ENCODE results near the gene ABL1.

Gene ABL1

DNA sequence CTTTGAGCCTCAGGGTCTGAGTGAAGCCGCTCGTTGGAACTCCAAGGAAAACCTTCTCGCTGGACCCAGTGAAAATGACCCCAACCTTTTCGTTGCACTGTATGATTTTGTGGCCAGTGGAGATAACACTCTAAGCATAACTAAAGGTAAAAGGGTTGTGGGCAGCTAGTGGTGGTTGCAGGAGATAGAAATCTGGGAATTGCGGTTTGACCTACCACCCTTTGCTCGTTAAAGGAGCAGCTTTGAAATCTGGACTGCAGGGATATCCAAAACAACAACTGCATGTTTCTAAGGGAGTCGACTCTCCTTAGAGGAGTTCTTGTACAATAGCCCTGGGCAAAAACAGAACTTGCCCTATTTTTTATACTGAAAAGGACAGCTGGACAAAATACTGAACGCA lies 19.0 kb downstream of the ABL1 start:
- DNase-seq = no peak

DNA sequence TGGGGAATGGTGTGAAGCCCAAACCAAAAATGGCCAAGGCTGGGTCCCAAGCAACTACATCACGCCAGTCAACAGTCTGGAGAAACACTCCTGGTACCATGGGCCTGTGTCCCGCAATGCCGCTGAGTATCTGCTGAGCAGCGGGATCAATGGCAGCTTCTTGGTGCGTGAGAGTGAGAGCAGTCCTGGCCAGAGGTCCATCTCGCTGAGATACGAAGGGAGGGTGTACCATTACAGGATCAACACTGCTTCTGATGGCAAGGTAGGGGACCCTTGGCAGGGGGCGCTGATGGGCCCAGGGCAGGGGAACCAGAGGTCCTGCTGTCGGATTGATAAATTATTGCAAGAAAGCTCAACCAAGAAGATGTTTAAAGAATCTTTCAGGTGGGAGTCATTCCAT lies 19.8 kb downstream of the ABL1 start:
- no peak for DNase-seq

- no peak for DNase-seq
Measured at GRCh38 chr9:130856474-130856873, 21.4 kb downstream of the ABL1 start.

DNA sequence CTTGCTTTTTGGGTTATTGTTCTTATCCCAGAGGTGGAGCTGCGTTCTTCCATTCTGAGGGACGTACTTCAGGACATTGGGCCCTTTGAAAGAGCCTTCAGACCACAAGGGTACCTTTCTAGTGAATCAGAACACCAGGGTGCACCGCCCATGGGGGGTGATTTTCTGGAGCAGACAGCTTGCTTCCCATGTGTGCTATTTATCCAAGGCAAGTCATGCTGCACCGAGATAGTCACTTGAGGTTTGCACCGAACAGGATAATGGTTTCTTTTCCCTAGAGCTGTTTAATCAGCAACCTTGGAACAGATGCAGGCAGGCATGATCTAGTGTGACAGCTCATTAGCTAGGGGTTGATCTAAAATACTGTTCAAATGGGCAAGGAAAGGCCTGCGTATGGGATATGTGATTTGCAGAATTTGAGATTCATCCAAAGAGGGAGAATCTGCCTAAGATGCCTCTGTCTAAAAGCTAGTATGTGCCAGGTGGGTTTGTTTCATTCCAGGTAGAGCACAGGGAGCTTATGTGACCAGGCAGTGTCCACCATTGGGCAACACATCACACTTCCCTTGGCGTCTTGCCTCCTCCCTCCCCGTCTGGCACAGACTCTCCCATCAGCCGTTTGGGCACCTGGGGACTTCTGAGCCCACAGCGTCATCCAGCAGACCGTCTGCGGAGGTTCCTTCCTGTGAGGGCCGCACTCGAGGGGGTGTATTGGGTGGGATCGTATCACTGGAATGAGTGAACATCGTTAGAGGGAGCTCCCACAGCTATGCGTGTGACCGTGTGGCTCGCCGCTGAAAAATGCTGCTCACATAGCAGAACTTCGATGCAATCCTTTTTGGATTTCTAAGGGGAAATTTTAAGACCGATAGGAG lies 23.0 kb downstream of the ABL1 start:
- DNase-seq = no peak

DNA sequence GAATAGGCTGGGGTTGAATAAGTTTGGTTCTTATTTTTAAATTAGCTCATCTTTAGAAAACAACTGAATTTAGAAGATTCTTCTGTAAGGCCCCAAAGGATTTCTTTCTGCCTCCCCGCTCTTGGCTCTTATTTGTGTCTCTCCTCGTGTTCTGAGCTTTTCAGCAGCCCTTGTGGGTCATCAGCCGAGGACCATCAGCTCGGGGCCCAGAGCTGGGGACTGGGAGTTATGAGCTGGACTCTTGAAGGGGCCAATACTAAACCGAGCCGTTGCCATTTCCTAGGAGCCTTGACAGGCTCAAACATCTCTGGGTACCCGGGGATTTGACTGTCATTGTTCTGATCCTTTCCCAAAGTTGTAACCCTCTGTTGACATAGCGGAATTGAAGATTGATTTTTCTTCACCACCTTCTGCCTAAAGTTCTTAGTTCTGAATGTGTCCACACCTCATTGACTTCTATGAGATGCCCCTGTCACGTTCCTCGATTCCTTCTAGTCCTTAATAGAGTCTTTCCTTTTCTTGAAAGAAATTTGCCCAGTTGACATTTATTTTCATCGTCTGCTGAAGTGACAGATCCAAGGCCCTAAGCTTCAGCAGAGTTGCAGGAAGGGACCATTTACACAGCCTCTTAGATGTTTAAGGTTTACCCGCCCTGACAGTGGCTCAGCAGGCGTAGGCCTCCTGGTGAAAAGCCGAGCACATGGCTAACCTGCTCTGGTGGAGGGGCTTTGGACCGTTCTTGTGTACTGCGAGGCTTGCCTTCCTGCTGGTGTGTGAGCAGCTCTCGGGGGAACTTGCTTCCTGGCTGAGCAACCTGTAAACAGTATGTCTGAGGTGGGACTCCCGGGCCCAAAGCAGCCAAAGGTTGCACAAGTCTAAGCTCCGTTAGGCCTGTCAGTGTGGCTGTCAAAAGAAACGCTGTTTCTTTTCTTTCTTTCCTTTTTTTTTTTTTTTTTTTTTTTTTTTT lies 24.0 kb downstream of the ABL1 start:
- no peak for DNase-seq

GRCh38 chr9:130860458-130861316 lies 25.6 kb downstream of the ABL1 start:
- DNase-seq = no peak

DNA sequence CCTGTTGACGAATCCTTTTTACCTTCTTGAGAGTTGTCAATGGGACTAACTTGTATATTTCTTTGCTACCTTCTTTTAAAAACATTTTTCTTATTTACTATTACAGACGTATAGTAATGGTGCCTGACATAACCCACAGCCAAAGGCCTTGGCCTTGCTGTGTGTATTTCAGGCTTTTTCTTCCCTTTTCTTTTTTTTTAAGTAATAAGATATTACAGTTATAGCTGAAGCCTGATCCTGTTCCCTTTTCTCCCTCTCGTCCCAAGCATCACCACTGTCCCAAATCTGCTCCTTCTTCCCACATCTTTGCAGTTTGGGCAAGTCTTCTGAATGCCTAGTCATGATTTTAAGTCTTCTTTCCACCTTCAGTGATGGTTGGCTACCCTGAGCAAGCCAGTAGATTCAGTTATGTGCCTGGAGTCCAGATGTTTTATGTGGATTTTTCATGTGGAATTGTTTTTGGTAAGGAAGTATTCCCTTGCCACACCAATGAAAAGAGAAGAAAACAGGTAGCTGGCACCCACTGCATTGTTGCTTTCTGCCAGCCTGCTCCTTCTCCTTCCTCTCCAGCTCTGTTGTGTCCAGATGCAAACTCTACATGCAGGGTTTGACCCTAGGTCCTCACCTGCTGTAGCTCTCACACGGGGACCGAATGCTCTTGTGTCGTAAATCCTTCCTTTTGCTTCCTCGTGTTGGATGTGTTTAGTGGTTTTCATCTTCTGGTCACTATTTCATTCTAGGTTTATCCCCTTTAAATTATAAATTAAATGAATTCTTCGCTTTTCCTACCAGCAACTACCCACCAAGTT lies 26.5 kb downstream of the ABL1 start:
- DNase-seq = no peak

DNA sequence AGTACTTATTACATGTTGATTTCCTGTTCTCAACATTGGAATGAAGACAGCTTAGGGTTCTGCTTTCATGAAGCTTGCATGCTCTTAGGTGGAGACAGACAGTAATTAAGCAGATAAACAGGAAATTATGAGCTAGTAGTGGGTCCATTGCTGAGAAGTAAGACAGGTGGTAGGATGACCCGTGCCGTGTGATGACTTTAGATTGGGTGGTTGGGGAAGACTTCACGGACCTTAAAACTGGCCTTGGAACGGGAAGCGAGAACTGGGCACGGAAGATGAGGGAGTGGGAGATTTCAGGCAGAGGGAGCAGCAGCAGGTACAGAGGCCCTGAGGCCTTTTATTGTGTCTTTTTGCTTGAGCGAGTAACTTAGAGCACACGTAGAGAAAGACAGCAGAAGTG lies 27.2 kb downstream of the ABL1 start:
- no peak for DNase-seq

- DNase-seq = no peak
Measured at GRCh38 chr9:130862747-130863146, 27.7 kb downstream of the ABL1 start.

GRCh38 chr9:130864541-130864940 lies 29.5 kb downstream of the ABL1 start:
- no peak for DNase-seq

- DNase-seq = no peak
Measured at GRCh38 chr9:130865921-130866320, 30.9 kb downstream of the ABL1 start.

DNA sequence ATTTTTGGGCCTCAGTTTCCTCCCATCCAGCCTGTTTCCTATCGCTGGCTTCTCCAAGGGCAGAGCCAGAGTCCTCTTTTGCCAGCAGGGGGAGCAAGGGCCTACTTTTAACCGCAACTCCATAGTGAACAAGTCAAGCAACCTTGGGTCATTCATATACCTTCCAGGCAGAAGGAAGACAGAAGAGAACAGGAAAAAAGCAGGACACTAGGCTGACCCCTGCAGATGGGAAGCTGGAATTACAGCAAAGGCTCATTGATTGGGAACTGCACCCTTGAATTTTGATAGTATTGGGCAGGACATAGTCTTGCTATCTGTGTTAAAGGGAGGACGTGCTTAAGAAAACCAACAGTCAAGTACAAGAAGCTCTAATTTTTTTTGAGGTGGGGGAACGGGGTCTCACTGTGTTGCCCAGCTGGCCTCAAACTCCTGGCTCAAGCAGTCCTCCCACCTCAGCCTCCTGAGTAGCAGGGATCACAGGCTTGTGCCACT lies 31.5 kb downstream of the ABL1 start:
- DNase-seq = peak; percentile 28

DNA sequence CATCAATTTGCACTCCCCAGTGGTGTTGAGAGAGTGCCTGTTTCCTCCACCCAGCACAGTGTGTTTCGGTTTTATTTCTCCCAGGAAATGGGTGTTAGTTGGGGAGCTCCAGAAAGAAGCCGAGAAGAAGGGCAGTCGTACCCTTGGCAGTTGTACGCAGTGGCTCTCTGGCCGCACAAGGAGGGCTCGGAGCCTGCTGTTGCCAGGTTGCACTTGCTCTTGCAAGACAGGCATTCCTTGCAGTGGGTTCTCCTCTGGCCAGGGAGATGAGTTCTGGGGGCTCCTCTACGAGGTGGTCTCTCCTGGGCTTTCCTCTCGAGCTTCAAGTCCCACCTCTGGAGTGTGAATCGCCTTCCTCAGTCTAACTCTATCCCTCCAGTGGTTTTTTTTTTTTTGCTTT lies 32.5 kb downstream of the ABL1 start:
- DNase-seq = no peak

GRCh38 chr9:130868230-130868629 lies 33.2 kb downstream of the ABL1 start:
- DNase-seq = no peak

DNA sequence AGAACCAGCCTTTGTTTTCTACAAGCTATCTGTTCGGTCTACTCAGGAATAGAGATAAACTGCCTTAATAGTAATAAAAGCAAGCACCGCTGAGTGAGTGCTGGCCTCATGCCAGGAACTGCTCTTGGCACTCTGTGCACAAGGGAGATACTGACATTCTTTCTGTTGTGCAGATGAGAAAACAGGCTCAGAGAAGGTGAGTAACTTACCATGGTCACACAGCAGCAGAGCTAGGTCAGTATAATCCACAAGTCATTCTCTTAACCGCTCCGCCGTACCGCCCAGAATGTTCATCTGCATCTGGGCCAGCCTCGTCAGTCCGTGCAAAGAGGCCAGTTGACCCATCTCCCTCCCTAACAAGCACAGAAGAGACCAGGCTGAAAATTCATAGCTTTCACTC lies 34.2 kb downstream of the ABL1 start:
- DNase-seq = no peak

GRCh38 chr9:130870491-130871381 lies 35.7 kb downstream of the ABL1 start:
- DNase-seq = no peak

DNA sequence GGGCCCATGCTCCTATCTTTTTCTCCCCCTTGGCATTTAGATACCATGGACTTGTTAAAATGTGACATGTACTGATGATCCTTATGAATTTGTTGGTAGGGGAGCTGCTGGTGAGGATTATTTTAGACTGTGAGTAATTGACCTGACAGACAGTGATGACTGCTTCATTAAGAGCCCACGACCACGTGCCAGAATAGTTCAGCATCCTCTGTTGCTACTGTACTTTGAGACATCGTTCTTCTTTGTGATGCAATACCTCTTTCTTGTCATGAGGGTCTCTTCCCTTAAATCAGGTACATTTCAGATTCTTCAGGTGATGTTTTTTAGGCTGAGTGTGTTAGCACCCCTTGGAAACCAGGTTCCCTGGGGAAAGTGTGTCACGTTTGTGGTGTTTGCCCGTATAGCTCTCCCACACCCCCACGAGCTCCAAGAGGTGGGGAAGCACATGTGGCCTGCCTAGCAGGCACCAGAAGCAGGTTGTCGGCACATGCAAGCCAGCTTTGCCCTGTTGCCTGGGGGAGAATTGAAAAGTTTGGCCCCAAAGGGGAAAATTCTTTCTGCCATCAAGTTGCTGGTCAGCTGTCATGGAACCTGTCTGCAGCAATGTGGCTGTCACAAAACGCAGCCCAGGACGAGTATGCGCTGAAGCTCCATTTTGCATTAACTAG lies 36.5 kb downstream of the ABL1 start:
- no peak for DNase-seq

- DNase-seq = no peak
Measured at GRCh38 chr9:130872093-130872492, 37.0 kb downstream of the ABL1 start.

- DNase-seq = no peak
Measured at GRCh38 chr9:130872508-130872907, 37.5 kb downstream of the ABL1 start.

DNA sequence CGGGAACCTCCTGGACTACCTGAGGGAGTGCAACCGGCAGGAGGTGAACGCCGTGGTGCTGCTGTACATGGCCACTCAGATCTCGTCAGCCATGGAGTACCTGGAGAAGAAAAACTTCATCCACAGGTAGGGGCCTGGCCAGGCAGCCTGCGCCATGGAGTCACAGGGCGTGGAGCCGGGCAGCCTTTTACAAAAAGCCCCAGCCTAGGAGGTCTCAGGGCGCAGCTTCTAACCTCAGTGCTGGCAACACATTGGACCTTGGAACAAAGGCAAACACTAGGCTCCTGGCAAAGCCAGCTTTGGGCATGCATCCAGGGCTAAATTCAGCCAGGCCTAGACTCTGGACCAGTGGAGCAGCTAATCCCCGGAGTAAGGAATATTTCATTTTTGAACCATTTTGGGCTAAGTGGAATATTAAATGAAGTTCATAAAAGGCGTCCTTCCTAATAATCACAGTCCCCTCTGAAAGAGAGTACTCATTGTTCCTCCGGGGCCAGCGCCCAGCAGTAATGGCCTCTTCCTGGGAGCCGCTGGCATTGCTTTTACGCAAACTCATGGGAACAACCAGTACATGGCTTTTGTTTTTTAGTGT lies 38.0 kb downstream of the ABL1 start:
- no peak for DNase-seq
